ENCODE results near the gene PHKA1. TPM values are rescaled to one million over a fixed set of nuclear protein-coding genes. Genes with fewer than 3 reads are reported as not detected.

The PHKA1 gene
- total RNA-seq, 2 experiments from 2014 or later, result 0.09 TPM; not detected in 1

GRCh38 chrX:72624194-72624593 is 89.9 kb downstream of the PHKA1 start:
- no TSS peak for BruUV-seq (replicated peaks)
- Histone ChIP-seq H3K4me2 (ENCODE audit: low read length) (no peak overlapping the region), H3K9me3 (ENCODE audit: low read length) (no peaks in the 10 kb centered on the region), H3K9me2 (ENCODE audit: insufficient read depth, low read length) (no peaks in the 10 kb centered on the region), H3K36me3 (ENCODE audit: insufficient read depth, low read length) (no peaks in the 10 kb centered on the region), H3K4me1 (ENCODE audit: insufficient read depth, low read length, poor library complexity, severe bottlenecking) (no peaks in the 10 kb centered on the region), H2AFZ (ENCODE audit: low read length) (no peak overlapping the region), H4K20me1 (ENCODE audit: insufficient read depth, low read length) (no peaks in the 10 kb centered on the region), H3K4me3 (ENCODE audit: low read depth, low read length, poor library complexity, severe bottlenecking) (no peak overlapping the region), H3K27ac (ENCODE audit: low read depth, low read length, poor library complexity, severe bottlenecking) (no peak overlapping the region), H3K79me2 (ENCODE audit: insufficient read depth, low read depth, low read length) (no peaks in the 10 kb centered on the region)
- POLR2A ChIA-PET, result no interaction called here
- DNase-seq (ENCODE audit: low spot score), result no peak
- CTCF ChIA-PET (ENCODE audit: unreplicated experiment), result no interaction called here
- intact Hi-C loops (cut with micrococcal nuclease; ENCODE audit: unreplicated experiment), result no loop called here
- no peak for TF ChIP-seq CTCF (conservative IDR thresholded peaks at IDR 0.05; ENCODE audit: low read length)
- no peak for TF ChIP-seq EZH2phosphoT487 (IDR thresholded peaks at IDR 0.05; ENCODE audit: borderline replicate concordance, low read depth, low read length)

- no peak for DNase-seq (ENCODE audit: low spot score)
- H3K4me2 ChIP-seq (ENCODE audit: low read length), result no peak overlapping the region
Observed at GRCh38 chrX:72621625-72622485, 92.3 kb downstream of the PHKA1 start.

More at GRCh38 chrX:72621625-72622485, 92.3 kb downstream of the PHKA1 start:
- Histone ChIP-seq H3K9me2 (ENCODE audit: insufficient read depth, low read length) (no peaks in the 10 kb centered on the region), H3K27ac (ENCODE audit: low read depth, low read length, poor library complexity, severe bottlenecking) (no peak overlapping the region), H2AFZ (ENCODE audit: low read length) (no peak overlapping the region), H4K20me1 (ENCODE audit: insufficient read depth, low read length) (no peaks in the 10 kb centered on the region), H3K9me3 (ENCODE audit: low read length) (no peaks in the 10 kb centered on the region), H3K4me3 (ENCODE audit: low read depth, low read length, poor library complexity, severe bottlenecking) (no peak overlapping the region), H3K79me2 (ENCODE audit: insufficient read depth, low read depth, low read length) (no peaks in the 10 kb centered on the region), H3K4me1 (ENCODE audit: insufficient read depth, low read length, poor library complexity, severe bottlenecking) (no peaks in the 10 kb centered on the region), H3K36me3 (ENCODE audit: insufficient read depth, low read length) (no peaks in the 10 kb centered on the region)
- no TSS peak for BruUV-seq (replicated peaks)
- TF ChIP-seq EZH2phosphoT487 (IDR thresholded peaks at IDR 0.05; ENCODE audit: borderline replicate concordance, low read depth, low read length), result no peak
- no peak for TF ChIP-seq CTCF (conservative IDR thresholded peaks at IDR 0.05; ENCODE audit: low read length)
- intact Hi-C loops (cut with micrococcal nuclease; ENCODE audit: unreplicated experiment), result no loop called here
- POLR2A ChIA-PET, result no interaction called here
- CTCF ChIA-PET (ENCODE audit: unreplicated experiment), result no interaction called here
